Mammary epithelial cell (primary cell): Measurements from ENCODE around the gene CKMT2.

ENCODE experiments used
- EZH2 ChIP-seq: IDR thresholded peaks from 2 replicates; pipeline ENCODE4 v1.6.1; 2012; ENCODE audit warnings: low read length, inconsistent platforms, borderline replicate concordance
- TF ChIP-seq, protein P1 (sequence below), 2 donors: IDR thresholded peaks in 1 of 2; conservative IDR thresholded peaks in 1 of 2; 2 replicates each; pipeline ENCODE4 v1.5.1; 2011 to 2012; ENCODE audit warnings: inconsistent platforms in 2 of 2, low read length in 2 of 2, mild to moderate bottlenecking in 2 of 2, control low read depth in 1 of 2, low read depth in 1 of 2; ENCODE audit not compliant: insufficient read depth in 1 of 2; ENCODE audit errors: extremely low read depth in 1 of 2

DNA sequence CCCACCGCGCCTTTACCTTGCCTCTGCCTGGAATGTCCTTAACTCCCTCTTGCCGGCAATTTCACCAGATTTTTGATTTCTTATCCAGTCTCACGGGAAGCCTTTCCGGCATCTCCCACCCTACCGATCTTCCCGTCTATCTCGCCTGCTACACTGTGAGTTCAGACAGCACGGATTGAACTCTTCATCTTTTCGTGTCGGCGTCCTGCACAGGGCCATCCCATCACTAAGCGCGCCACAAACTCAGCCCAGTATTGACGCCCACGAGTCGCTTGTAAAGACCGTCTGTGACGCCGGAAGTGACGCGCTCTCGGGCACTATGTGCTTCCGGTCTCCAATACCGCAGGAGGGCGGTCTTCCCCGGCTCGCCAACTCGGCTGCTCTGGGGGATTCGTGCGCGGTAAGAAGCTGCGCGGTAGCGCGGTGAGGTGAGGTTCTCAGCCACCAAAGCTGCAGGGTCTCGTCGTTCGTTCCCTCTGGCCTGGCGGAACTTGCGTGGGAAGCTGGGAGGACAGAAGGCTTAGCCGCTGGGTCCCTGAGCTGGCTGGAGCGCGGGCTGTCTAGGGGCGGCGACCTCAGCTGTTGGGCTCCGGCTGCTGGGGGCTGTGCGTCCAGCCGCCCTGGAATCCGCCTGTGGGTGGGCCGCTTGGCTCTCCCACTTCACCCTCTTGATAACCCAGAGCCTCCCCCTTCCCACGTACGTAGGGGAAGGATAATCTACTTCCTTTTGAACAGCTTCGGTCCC lies 68.3 kb downstream of the CKMT2 start, which contains the start of gene ZCCHC9:
- TF ChIP-seq, protein P1, sequence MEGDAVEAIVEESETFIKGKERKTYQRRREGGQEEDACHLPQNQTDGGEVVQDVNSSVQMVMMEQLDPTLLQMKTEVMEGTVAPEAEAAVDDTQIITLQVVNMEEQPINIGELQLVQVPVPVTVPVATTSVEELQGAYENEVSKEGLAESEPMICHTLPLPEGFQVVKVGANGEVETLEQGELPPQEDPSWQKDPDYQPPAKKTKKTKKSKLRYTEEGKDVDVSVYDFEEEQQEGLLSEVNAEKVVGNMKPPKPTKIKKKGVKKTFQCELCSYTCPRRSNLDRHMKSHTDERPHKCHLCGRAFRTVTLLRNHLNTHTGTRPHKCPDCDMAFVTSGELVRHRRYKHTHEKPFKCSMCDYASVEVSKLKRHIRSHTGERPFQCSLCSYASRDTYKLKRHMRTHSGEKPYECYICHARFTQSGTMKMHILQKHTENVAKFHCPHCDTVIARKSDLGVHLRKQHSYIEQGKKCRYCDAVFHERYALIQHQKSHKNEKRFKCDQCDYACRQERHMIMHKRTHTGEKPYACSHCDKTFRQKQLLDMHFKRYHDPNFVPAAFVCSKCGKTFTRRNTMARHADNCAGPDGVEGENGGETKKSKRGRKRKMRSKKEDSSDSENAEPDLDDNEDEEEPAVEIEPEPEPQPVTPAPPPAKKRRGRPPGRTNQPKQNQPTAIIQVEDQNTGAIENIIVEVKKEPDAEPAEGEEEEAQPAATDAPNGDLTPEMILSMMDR (conservative IDR thresholded peaks at IDR 0.05 in 1 of 2, IDR thresholded peaks at IDR 0.05 in 1 of 2; ENCODE audit: extremely low read depth in 1 of 2, insufficient read depth in 1 of 2, low read depth in 1 of 2, low read length in 2 of 2), result peak in 1 of 2 donors; percentile 35
- TF ChIP-seq EZH2, result no peak
